Suppressor macrophage treated with lipopolysaccharide for 4 hours (primary cell): ENCODE measurements around the gene SLC25A45.
"Not testable (repeated sequence)": the region's sequence is repeated elsewhere in the genome, so short reads cannot be mapped to it uniquely, and the experiment has no call there.

Experiments
- DNase-seq: peaks from one replicate; pipeline ENCODE4 v3.0.0-alpha.2; 2020

The SLC25A45 gene

GRCh38 chr11:65356394-65356972 is 26.0 kb downstream of the SLC25A45 start:
- DNase-seq, result no peak

DNA sequence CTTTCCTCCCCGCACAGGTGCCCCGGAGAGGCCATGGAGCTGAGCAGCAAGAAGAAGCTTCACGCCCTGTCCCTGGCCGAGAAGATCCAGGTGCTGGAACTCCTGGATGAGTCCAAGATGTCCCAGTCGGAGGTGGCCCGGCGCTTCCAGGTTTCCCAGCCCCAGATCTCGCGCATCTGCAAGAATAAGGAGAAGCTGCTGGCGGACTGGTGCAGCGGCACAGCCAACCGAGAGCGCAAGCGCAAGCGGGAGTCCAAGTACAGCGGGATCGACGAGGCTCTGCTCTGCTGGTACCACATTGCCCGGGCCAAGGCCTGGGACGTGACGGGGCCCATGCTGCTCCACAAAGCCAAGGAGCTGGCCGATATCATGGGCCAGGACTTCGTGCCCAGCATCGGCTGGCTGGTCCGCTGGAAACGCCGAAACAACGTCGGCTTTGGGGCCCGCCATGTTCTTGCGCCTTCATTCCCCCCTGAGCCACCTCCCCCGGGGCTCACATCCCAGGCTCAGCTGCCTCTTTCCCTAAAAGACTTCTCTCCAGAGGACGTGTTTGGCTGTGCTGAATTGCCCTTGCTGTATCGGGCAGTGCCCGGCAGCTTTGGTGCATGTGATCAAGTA is 26.6 kb downstream of the SLC25A45 start:
- DNase-seq, result no peak

DNA sequence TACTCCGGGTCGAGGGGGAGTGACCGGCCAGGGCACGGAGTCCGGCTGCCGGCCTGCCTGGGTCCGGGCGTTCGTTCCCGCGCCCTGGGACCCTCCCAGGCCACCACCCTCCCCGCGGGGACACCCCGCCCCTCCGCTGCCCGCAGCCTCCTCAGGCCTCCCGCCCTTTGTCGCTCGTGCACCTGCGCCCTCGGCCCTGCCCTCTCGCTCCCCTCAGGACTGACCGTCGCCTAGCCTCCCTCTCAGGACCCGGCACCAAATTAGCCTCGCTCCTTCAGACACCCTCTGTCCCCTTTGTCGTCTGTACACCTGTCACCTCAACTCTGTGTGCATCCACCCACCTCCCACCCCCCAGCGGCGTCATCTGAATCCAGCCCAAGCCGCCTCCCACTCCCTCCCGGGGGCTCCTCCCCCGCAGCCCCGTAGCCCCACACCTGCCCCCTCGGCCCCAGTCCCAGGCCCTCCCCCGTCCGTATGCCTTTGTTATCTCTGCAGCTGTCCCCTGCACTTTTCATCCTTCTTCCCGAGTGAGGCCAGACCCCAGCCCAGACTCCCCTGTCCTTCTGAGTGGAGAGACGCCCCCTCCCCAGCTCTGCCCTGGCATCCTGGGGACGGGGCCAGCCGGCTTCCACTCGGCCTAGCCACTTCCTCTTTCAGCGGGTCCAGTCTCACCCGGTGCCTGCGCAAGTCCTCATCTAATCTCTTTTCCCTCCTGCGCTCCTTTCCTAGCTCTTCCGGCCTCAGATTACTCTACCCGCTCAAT is 27.3 kb downstream of the SLC25A45 start:
- DNase-seq, result peak; percentile 45

DNA sequence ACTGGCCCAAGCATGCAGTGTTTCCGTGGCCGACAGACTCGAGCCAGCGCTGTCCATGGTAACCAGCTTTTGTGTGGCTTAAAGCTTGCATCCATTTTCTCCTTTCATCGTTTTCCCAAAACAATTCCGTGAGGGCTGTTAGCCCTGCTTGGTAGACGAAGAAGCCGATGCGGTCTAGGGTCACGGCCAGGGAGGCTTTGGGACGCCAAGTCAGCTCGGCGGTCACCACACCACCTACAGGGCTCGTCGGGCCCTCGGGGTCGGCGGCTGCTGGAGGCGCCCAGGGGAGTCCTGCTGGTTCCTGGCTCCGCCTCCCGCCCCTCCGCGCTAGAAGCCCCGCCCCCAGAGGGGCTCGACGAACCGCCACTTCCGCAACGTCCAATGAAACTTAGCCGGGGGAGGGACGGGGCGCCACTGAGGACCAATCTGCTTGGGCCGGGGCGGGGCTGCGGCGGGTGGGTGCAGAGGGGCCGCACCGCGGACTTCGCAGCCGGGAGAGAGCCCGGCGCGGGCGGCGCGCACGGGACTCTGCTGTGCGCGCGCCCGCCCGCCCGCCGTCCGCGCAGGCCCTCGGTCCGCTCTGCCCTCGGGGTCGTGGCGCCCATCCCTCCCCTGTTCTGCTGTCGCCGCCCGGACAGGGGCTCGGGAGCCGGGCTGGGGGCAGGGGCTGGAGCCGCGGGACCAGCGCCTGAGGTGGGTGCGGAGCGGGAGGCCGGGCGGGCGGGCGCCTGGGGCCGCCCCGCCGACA is 28.0 kb downstream of the SLC25A45 start, which contains the start of gene TIGD3:
Gene TIGD3, plus strand, starts transcription at position 487 of the 748 bp plus-strand sequence. CDS start 1,058 bp downstream, outside the sequence.
- peak; percentile 96 for DNase-seq

DNA sequence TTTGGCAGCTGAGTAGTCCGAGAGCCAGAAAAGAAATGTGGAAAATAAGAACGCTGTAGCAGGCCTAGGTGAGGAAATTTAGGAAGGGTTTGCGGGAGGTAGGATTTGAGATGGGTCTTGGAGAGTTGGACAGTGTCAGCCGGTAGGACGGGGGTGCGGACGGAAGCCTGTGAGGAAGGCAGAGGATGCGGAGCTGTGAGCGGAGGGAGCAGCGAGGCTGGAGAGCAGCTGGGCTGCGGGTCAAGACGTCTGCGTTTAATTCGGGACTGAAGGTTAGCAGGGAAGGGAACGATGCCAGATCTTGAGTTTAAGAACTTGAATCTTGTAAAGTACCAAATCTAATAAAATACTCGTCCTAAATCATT is 28.6 kb downstream of the SLC25A45 start:
- no peak for DNase-seq

- no peak for DNase-seq
These were observed 29.1 kb downstream of the SLC25A45 start for GRCh38 chr11:65353376-65353775.

- DNase-seq, result peak; percentile 30
These were observed 29.7 kb downstream of the SLC25A45 start for GRCh38 chr11:65352783-65353182.

GRCh38 chr11:65351511-65351910 is 30.9 kb downstream of the SLC25A45 start:
- DNase-seq, result no peak

DNA sequence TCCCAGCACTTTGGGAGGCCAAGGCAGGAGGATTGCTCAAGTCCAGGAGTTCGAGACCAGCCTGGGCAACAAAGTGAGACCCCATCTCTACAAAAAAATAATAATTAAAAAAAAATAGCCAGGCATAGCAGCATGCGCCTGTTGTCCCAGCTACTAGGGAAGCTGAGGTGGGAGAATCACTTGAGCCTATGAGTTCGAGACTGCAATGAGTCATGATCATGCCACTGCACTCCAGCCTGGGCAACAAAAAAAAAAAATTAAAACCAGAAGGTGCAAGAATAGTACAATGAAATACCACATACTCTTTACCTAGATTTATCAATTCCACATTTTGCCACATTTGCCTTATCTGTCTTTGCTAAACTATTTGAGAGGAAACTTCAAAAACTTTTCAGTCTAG is 40.6 kb downstream of the SLC25A45 start:
- DNase-seq, result peak; percentile 25

GRCh38 chr11:65340226-65340625 is 42.2 kb downstream of the SLC25A45 start:
- DNase-seq, result no peak

DNA sequence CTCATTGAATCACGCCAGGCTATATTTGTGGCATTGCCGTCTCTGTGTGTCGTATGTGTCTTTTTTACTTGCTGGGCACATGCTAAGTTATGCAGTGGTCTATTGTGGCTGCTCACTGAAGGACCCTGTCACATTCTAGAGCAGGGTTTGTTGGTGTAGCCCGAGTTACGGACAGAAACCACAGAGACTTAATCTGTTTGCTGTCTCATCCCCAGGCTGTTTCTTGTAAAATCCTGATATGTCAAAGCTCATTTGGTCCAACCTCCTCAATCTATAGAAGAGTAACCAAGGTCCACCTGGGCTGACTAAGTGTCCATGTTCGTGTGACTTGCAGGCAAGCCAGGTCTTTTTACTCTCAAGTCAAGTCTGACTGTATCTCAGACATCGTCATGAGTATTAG is 43.8 kb downstream of the SLC25A45 start:
- no peak for DNase-seq

- DNase-seq, result no peak
These were observed 47.6 kb downstream of the SLC25A45 start for GRCh38 chr11:65334696-65335295.

GRCh38 chr11:65332591-65332990 is 49.9 kb downstream of the SLC25A45 start:
- DNase-seq, result not testable (repeated sequence)

- no peak for DNase-seq
These were observed 51.9 kb downstream of the SLC25A45 start for GRCh38 chr11:65330544-65330943.

GRCh38 chr11:65329944-65330403 is 52.5 kb downstream of the SLC25A45 start:
- peak; percentile 97 for DNase-seq

GRCh38 chr11:65329478-65329877 is 53.0 kb downstream of the SLC25A45 start:
- no peak for DNase-seq

DNA sequence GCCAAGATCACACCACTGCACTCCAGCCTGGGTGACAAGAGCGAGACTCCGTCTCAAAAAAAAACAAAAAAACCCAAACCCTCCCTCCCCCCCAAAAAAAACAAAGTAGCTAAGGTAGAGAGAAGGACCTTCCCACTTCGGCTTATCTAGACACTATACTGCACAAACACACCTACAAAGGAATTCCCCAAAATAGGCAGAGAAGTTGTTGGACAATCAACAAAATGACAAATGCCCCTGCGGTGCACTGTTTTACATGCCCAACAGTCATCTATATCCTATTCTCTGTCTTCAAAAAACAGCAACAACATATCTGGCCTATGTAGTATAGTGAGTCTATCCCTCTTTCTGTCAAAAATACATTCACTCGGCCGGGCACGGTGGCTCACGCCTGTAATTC is 55.4 kb downstream of the SLC25A45 start:
- no peak for DNase-seq

DNA sequence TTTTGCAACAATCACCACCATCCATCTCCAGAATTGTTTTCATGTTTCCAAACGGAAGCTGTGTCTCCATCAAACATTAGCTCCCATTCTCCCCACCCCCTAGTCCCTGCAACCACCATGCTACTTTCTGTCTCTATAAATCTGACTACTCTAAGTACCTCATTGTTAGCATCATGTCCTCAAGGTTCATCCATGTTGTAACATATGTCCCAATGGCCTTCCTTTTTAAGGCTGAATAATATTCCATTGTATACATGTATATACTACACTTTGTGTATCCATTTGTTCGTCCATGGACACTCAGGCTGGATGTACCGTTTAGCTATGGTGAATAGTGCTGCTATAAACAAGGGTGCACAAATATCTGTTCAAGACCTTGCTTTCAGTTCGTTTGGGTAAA is 57.0 kb downstream of the SLC25A45 start:
- no peak for DNase-seq
